Measurements from ENCODE around the gene SLC22A31. TPM values are rescaled to one million over a fixed set of nuclear protein-coding genes. Genes with fewer than 3 reads are reported as not detected.

The SLC22A31 gene
- total RNA-seq, 1 experiment from 2014 or later, result 4.5 TPM

DNA sequence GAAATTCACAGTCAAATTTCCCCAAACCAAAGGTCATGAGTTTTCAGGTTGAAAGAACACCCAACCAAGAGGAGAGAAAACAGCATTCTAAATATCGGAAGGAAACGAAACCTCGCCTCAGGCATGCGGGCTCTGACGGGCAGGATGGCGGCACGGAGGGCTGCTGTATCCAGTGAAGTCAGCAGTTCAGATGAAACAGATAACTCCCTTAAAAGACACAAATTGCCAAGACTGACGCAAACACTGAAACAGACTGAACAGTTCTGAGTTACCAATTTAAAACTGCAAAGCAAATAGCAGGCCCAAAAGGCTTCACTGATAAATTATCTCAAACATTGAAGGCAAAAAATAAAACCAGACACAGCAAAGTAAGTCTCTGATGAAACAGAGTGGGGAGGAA is 49.4 kb downstream of the SLC22A31 start:
- Histone ChIP-seq H3K9me3 (ENCODE audit: control insufficient read depth, insufficient read depth, low read depth, low read length) (no peaks in the 10 kb centered on the region), H3K27ac (ENCODE audit: low read length) (no peak overlapping the region), H3K27me3 (ENCODE audit: control insufficient read depth, insufficient read depth, low read length) (no peaks in the 10 kb centered on the region), H3K4me1 (ENCODE audit: control insufficient read depth, insufficient read depth, low read length) (no peaks in the 10 kb centered on the region), H3K4me3 (ENCODE audit: low read depth in 2 of 2, low read length in 2 of 2) (no peak overlapping the region), H3K36me3 (ENCODE audit: control insufficient read depth, insufficient read depth, low read length) (no peaks in the 10 kb centered on the region)
- DNase-seq (ENCODE audit: low read depth, low spot score), result no peak
- ChIA-PET POLR2A (no interaction called here), CTCF (interaction anchor here (0.6 kb wide), 1 partner anchor 370 kb away, joined by 6 read pairs; no protein-coding TSS in a partner anchor)
- intact Hi-C loops (cut with micrococcal nuclease; ENCODE audit: unreplicated experiment), result no loop called here
- ATAC-seq, result no peak
- in situ Hi-C loops (cut with HindIII; ENCODE audit: low pct_unique_long_range_greater_than_20kb, low sequenced_read_pairs), result no loop called here
- no peak for TF ChIP-seq SIN3A (IDR thresholded peaks at IDR 0.05; ENCODE audit: borderline replicate concordance, insufficient read depth, low read depth, low read length)
- TF ChIP-seq, protein P1, sequence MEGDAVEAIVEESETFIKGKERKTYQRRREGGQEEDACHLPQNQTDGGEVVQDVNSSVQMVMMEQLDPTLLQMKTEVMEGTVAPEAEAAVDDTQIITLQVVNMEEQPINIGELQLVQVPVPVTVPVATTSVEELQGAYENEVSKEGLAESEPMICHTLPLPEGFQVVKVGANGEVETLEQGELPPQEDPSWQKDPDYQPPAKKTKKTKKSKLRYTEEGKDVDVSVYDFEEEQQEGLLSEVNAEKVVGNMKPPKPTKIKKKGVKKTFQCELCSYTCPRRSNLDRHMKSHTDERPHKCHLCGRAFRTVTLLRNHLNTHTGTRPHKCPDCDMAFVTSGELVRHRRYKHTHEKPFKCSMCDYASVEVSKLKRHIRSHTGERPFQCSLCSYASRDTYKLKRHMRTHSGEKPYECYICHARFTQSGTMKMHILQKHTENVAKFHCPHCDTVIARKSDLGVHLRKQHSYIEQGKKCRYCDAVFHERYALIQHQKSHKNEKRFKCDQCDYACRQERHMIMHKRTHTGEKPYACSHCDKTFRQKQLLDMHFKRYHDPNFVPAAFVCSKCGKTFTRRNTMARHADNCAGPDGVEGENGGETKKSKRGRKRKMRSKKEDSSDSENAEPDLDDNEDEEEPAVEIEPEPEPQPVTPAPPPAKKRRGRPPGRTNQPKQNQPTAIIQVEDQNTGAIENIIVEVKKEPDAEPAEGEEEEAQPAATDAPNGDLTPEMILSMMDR (IDR thresholded peaks at IDR 0.05), result no peak
- TF ChIP-seq TCF7L2 (IDR thresholded peaks at IDR 0.05; ENCODE audit: low read depth, low read length), result no peak
- TF ChIP-seq POLR2AphosphoS5 (IDR thresholded peaks at IDR 0.05; ENCODE audit: low read depth, low read length), result no peak
- no peak for TF ChIP-seq REST (IDR thresholded peaks at IDR 0.05; ENCODE audit: insufficient read depth in 1 of 2, low read depth in 2 of 2, low read length in 1 of 2)
- no TSS peak for BruUV-seq (replicated peaks)

GRCh38 chr16:89150090-89150835 is 50.1 kb downstream of the SLC22A31 start:
- Histone ChIP-seq H3K4me3 (ENCODE audit: low read depth in 2 of 2, low read length in 2 of 2) (no peak overlapping the region), H3K9me3 (ENCODE audit: control insufficient read depth, insufficient read depth, low read depth, low read length) (no peaks in the 10 kb centered on the region), H3K27me3 (ENCODE audit: control insufficient read depth, insufficient read depth, low read length) (no peaks in the 10 kb centered on the region), H3K4me1 (ENCODE audit: control insufficient read depth, insufficient read depth, low read length) (no peaks in the 10 kb centered on the region), H3K36me3 (ENCODE audit: control insufficient read depth, insufficient read depth, low read length) (no peaks in the 10 kb centered on the region), H3K27ac (ENCODE audit: low read length) (no peak overlapping the region)
- no peak for TF ChIP-seq SIN3A (IDR thresholded peaks at IDR 0.05; ENCODE audit: borderline replicate concordance, insufficient read depth, low read depth, low read length)
- TF ChIP-seq, protein P1 (IDR thresholded peaks at IDR 0.05), result no peak
- TF ChIP-seq TCF7L2 (IDR thresholded peaks at IDR 0.05; ENCODE audit: low read depth, low read length), result no peak
- TF ChIP-seq REST (IDR thresholded peaks at IDR 0.05; ENCODE audit: insufficient read depth in 1 of 2, low read depth in 2 of 2, low read length in 1 of 2), result no peak
- TF ChIP-seq POLR2AphosphoS5 (IDR thresholded peaks at IDR 0.05; ENCODE audit: low read depth, low read length), result no peak
- CTCF ChIA-PET, result no interaction called here
- no peak for DNase-seq (ENCODE audit: low read depth, low spot score)
- no TSS peak for BruUV-seq (replicated peaks)
- in situ Hi-C loops (cut with HindIII; ENCODE audit: low pct_unique_long_range_greater_than_20kb, low sequenced_read_pairs) (no loop called here), intact Hi-C loops (cut with micrococcal nuclease; ENCODE audit: unreplicated experiment) (no loop called here)
- POLR2A ChIA-PET, result no interaction called here
- no peak for ATAC-seq
